GM23338 (cell line): ENCODE measurements around the gene NSMCE1. TPM values are rescaled to one million over a fixed set of nuclear protein-coding genes. Genes with fewer than 3 reads are reported as not detected.

Source experiments
- ATAC-seq: fragments of 200-7000 bp; cut with Tn5 transposase; 3 replicates; pipeline ENCODE4 v1.9.1; 2020
- DNase-seq: peaks from one replicate; pipeline ENCODE4 v3.0.0-alpha.2; 2015; ENCODE audit warnings: low spot score
- H2AFZ ChIP-seq: fragments of 200-600 bp; sonication (generic); 2 replicates; pipeline ENCODE4 v1.8.0; 2016; ENCODE audit warnings: antibody characterized with exemption, mild to moderate bottlenecking, moderate library complexity
- H3F3A ChIP-seq: fragments of 200-600 bp; sonication (generic); replicated peaks from 2 replicates; pipeline ENCODE4 v1.8.0; 2017; ENCODE audit warnings: antibody characterized with exemption, mixed run types, low read depth
- H3K27ac ChIP-seq: fragments of 200-600 bp; sonication (generic); 2 replicates; pipeline ENCODE4 v1.6.1; 2016; ENCODE audit warnings: low read depth
- H3K27me3 ChIP-seq: fragments of 200-600 bp; sonication (generic); 2 replicates; pipeline ENCODE4 v1.8.0; 2016; ENCODE audit warnings: mild to moderate bottlenecking, mixed run types, moderate library complexity; ENCODE audit not compliant: insufficient read depth
- H3K36me3 ChIP-seq: fragments of 200-600 bp; sonication (generic); 2 replicates; pipeline ENCODE4 v1.8.0; 2016; ENCODE audit warnings: mild to moderate bottlenecking; ENCODE audit not compliant: insufficient read depth
- H3K4me1 ChIP-seq: fragments of 200-600 bp; sonication (generic); 2 replicates; pipeline ENCODE4 v1.8.0; 2016; ENCODE audit warnings: mild to moderate bottlenecking, moderate library complexity; ENCODE audit not compliant: insufficient read depth
- H3K4me2 ChIP-seq: fragments of 200-600 bp; sonication (generic); 2 replicates; pipeline ENCODE4 v1.7.1; 2017; ENCODE audit warnings: mixed run types
- H3K4me3 ChIP-seq: fragments of 200-600 bp; sonication (generic); 2 replicates; pipeline ENCODE4 v1.6.1; 2016; ENCODE audit warnings: mixed run types
- H3K79me2 ChIP-seq: fragments of 200-600 bp; sonication (generic); replicated peaks from 2 replicates; pipeline ENCODE4 v1.8.0; 2017; ENCODE audit warnings: mild to moderate bottlenecking; ENCODE audit not compliant: insufficient read depth
- H3K9me2 ChIP-seq: fragments of 200-600 bp; sonication (generic); 2 replicates; pipeline ENCODE4 v1.8.0; 2017; ENCODE audit not compliant: insufficient read depth
- H4K20me1 ChIP-seq: fragments of 200-600 bp; sonication (generic); replicated peaks from 2 replicates; pipeline ENCODE4 v1.8.0; 2017; ENCODE audit warnings: mild to moderate bottlenecking; ENCODE audit not compliant: insufficient read depth
- H3K27ac Mint-ChIP-seq: 2 replicates; pipeline ENCODE4 v1.8.0; 2020; ENCODE audit warnings: inconsistent platforms, mild to moderate bottlenecking, moderate library complexity, mixed read lengths
- H3K27me3 Mint-ChIP-seq: 3 replicates; pipeline ENCODE4 v1.8.0; 2022; ENCODE audit warnings: low read depth, mild to moderate bottlenecking, moderate library complexity, mixed read lengths, inconsistent platforms; ENCODE audit not compliant: insufficient read depth, poor library complexity
- H3K36me3 Mint-ChIP-seq: 3 replicates; pipeline ENCODE4 v1.8.0; 2021; ENCODE audit warnings: low read depth, mild to moderate bottlenecking, inconsistent platforms, moderate library complexity, mixed read lengths
- H3K4me1 Mint-ChIP-seq: 3 replicates; pipeline ENCODE4 v1.8.0; 2020; ENCODE audit warnings: mild to moderate bottlenecking, inconsistent platforms, mixed read lengths
- H3K4me3 Mint-ChIP-seq: 3 replicates; pipeline ENCODE4 v1.8.0; 2021; ENCODE audit warnings: moderate library complexity, mild to moderate bottlenecking, inconsistent platforms, mixed read lengths
- H3K9me3 Mint-ChIP-seq: 3 replicates; pipeline ENCODE4 v1.8.0; 2020; ENCODE audit warnings: moderate library complexity, mild to moderate bottlenecking, inconsistent platforms, mixed read lengths
- CREB1 ChIP-seq: fragments of 250-450 bp; sonication (Bioruptor Pico); IDR thresholded peaks from 2 replicates; pipeline ENCODE4 v1.5.0; 2020; ENCODE audit warnings: low read depth, mild to moderate bottlenecking, moderate library complexity
- CTCF ChIP-seq, 2 experiments: fragments of 200-600 bp in 1 of 2; sonication (generic) in 1 of 2; conservative IDR thresholded peaks; 2 replicates each; pipeline versions ENCODE4 v1.5.1 to v1.6.1; 2016 to 2017; ENCODE audit warnings: antibody characterized with exemption in 2 of 2, low read depth in 2 of 2, mild to moderate bottlenecking in 2 of 2, moderate library complexity in 1 of 2
- ETS1 ChIP-seq: IDR thresholded peaks from 2 replicates; pipeline ENCODE4 v1.6.1; 2016; ENCODE audit warnings: antibody characterized with exemption
- EZH2 ChIP-seq: fragments of 200-600 bp; sonication (generic); IDR thresholded peaks from one replicate; pipeline ENCODE4 v1.8.0; 2017; ENCODE audit warnings: antibody characterized with exemption, mild to moderate bottlenecking, low read depth; ENCODE audit not compliant: unreplicated experiment
- JUNB ChIP-seq: IDR thresholded peaks from one replicate; pipeline ENCODE4 v1.6.1; 2016; ENCODE audit warnings: antibody characterized with exemption; ENCODE audit not compliant: unreplicated experiment
- REST ChIP-seq: IDR thresholded peaks from one replicate; pipeline ENCODE4 v1.6.1; 2018; ENCODE audit warnings: antibody characterized with exemption; ENCODE audit not compliant: unreplicated experiment
- STAT1 ChIP-seq: IDR thresholded peaks from one replicate; pipeline ENCODE4 v1.6.1; 2016; ENCODE audit warnings: antibody characterized with exemption; ENCODE audit not compliant: unreplicated experiment
- ZNF114 ChIP-seq: fragments of 250-450 bp; sonication (Bioruptor Pico); IDR thresholded peaks from 2 replicates; pipeline ENCODE4 v1.5.0; 2020; ENCODE audit warnings: mild to moderate bottlenecking, moderate library complexity
- ZNF331 ChIP-seq: fragments of 250-450 bp; sonication (Bioruptor Pico); IDR thresholded peaks from 2 replicates; pipeline ENCODE4 v1.5.0; 2020; ENCODE audit warnings: low read depth, mild to moderate bottlenecking, moderate library complexity
- polyA plus RNA-seq: library from polyadenylated mRNA; unstranded; fragments of >200 nt; fragmentation: Nextera tagmentation; extraction: Ambion mirVana; gene quantifications from 2 replicates; pipeline ENCODE4 v1.2.1, GENCODE V29; 2016
- total RNA-seq: library from RNA; depleted of rRNA; stranded (reverse); fragments of >200 nt; shearing (Covaris generic); gene quantifications from 2 replicates; pipeline ENCODE4 v1.2.3, GENCODE V29; 2014

NSMCE1 gene
- total and polyA plus RNA-seq, 2 experiments from 2014 or later, result 30.6 to 50.8 TPM

- TF ChIP-seq CREB1 (CRISPR knock-in tag) (no peak), STAT1 (no peak), ZNF114 (CRISPR knock-in tag) (no peak), ETS1 (no peak)
These were observed 10.3 kb downstream of the NSMCE1 start (continued) for GRCh38 chr16:27258241-27258734.

GRCh38 chr16:27257271-27257670 lies 11.3 kb downstream of the NSMCE1 start:
- Mint-ChIP-seq H3K9me3 (no peaks in the 10 kb centered on the region), H3K27me3 (peaks cover 2% of the 10 kb centered on the region), H3K27ac (no peak overlapping the region), H3K4me1 (peaks cover 17% of the 10 kb centered on the region; the same call in 2 of the 3 replicates), H3K4me3 (no peak overlapping the region), H3K36me3 (no peaks in the 10 kb centered on the region; the same call in 2 of the 3 replicates)
- H3K27ac ChIP-seq, result no peak overlapping the region
- no peaks in the 10 kb centered on the region for H3K9me2 ChIP-seq
- 0 out of 2 replicates have a peak, but pooled peaks cover 5% of the 10 kb centered on the region for H3K79me2 ChIP-seq
- H3K27me3 ChIP-seq, result no peaks in the 10 kb centered on the region
- H2AFZ ChIP-seq, result no peak overlapping the region
- H3K4me3 ChIP-seq, result no peak overlapping the region
- H3F3A ChIP-seq, result no peaks in the 10 kb centered on the region
- no peak overlapping the region for H3K4me2 ChIP-seq
- no peak for DNase-seq
- H4K20me1 ChIP-seq, result no peaks in the 10 kb centered on the region
- peaks cover 5% of the 10 kb centered on the region; the same call in 1 of the 2 replicates for H3K4me1 ChIP-seq
- TF ChIP-seq ZNF331 (CRISPR knock-in tag) (no peak), CTCF (conservative IDR thresholded peaks at IDR 0.05; ENCODE audit: low read depth in 2 of 2) (no peak), ZNF114 (CRISPR knock-in tag) (no peak), EZH2 (no peak), JUNB (no peak), CREB1 (CRISPR knock-in tag) (no peak), STAT1 (no peak), REST (no peak), ETS1 (no peak)
- H3K36me3 ChIP-seq, result no peaks in the 10 kb centered on the region
- ATAC-seq, result no peak
